Mesodermal cell (in vitro differentiated cells): ENCODE data around the gene MARK2.
A peak's percentile ranks its signal among the peaks of the same experiment; 100 is the strongest.

Experiments
- H3K27ac ChIP-seq: 2 replicates; pipeline ENCODE4 v1.7.0; 2013; ENCODE audit warnings: mild to moderate bottlenecking, low read depth, low read length, moderate library complexity; ENCODE audit not compliant: severe bottlenecking
- H3K36me3 ChIP-seq: 2 replicates; pipeline ENCODE4 v1.7.1; 2013; ENCODE audit warnings: mild to moderate bottlenecking, low read length, moderate library complexity; ENCODE audit not compliant: control insufficient read depth, insufficient read depth
- H3K4me1 ChIP-seq: one replicate; pipeline ENCODE4 v1.7.1; 2013; ENCODE audit warnings: mild to moderate bottlenecking, low read length; ENCODE audit not compliant: insufficient read depth, control insufficient read depth, poor library complexity, severe bottlenecking
- H3K4me3 ChIP-seq: 2 replicates; pipeline ENCODE4 v1.7.0; 2013; ENCODE audit warnings: low read length, control low read depth, mild to moderate bottlenecking; ENCODE audit not compliant: insufficient read depth, poor library complexity, severe bottlenecking; ENCODE audit errors: extremely low read depth
- H3K9me3 ChIP-seq: 2 replicates; pipeline ENCODE4 v1.7.1; 2013; ENCODE audit warnings: mild to moderate bottlenecking, low read length, moderate library complexity; ENCODE audit not compliant: control insufficient read depth
- WGBS, 2 experiments: methylation state at CpG; one replicate each; pipeline ENCODE4 v1.1.5; 2013; ENCODE audit warnings: missing lambda C conversion rate in 2 of 2; ENCODE audit not compliant: insufficient coverage in 2 of 2; 5-methylcytosine and 5-hydroxymethylcytosine counted together

The MARK2 gene

GRCh38 chr11:63831326-63831725, 7.6 kb upstream of the MARK2 start:
- Histone ChIP-seq H3K4me1 (no peaks in the 10 kb centered on the region), H3K36me3 (peaks cover 22% of the 10 kb centered on the region), H3K27ac (no peak overlapping the region), H3K9me3 (no peaks in the 10 kb centered on the region), H3K4me3 (no peak overlapping the region)
- 81 to 94% methylated on average over 4 of the region's 7 CpGs for WGBS, 2 experiments

GRCh38 chr11:63832336-63832735, 6.6 kb upstream of the MARK2 start:
- Histone ChIP-seq H3K27ac (no peak overlapping the region), H3K9me3 (no peaks in the 10 kb centered on the region), H3K4me3 (no peak overlapping the region), H3K36me3 (peaks cover 13% of the 10 kb centered on the region), H3K4me1 (no peaks in the 10 kb centered on the region)
- 86% methylated on average over 2 of the region's 2 CpGs; no CpG with 5 or more reads in 1 of the 2 experiments for WGBS, 2 experiments

- WGBS, 2 experiments = 93 to 100% methylated on average over 2 of the region's 2 CpGs
- Histone ChIP-seq H3K9me3 (no peaks in the 10 kb centered on the region), H3K4me1 (peaks cover under 1% of the 10 kb centered on the region)
These were observed 5.9 kb upstream of the MARK2 start for GRCh38 chr11:63833048-63833447.

GRCh38 chr11:63834535-63835157, 4.3 kb upstream of the MARK2 start:
- Histone ChIP-seq H3K9me3 (no peaks in the 10 kb centered on the region), H3K36me3 (no peaks in the 10 kb centered on the region), H3K4me3 (no peak overlapping the region), H3K4me1 (peaks cover 4% of the 10 kb centered on the region), H3K27ac (no peak overlapping the region)
- WGBS, 2 experiments = 91 to 95% methylated on average over 7 to 9 of the region's 12 CpGs

More at GRCh38 chr11:63833048-63833447, 5.9 kb upstream of the MARK2 start:
- H3K4me3 ChIP-seq = no peak overlapping the region
- H3K36me3 ChIP-seq = peaks cover 6% of the 10 kb centered on the region
- H3K27ac ChIP-seq = no peak overlapping the region

- no peaks in the 10 kb centered on the region for H3K9me3 ChIP-seq
- no peaks in the 10 kb centered on the region for H3K36me3 ChIP-seq
- no peak overlapping the region for H3K27ac ChIP-seq
- H3K4me3 ChIP-seq = no peak overlapping the region
- WGBS, 2 experiments = 90 to 94% methylated on average over 4 to 6 of the region's 6 CpGs
- H3K4me1 ChIP-seq = peaks cover 4% of the 10 kb centered on the region
These were observed 3.8 kb upstream of the MARK2 start for GRCh38 chr11:63835158-63835545.

- H3K4me3 ChIP-seq = no peak overlapping the region
- H3K36me3 ChIP-seq = peaks cover 4% of the 10 kb centered on the region
- no peak overlapping the region for H3K27ac ChIP-seq
- peaks cover 21% of the 10 kb centered on the region for H3K4me1 ChIP-seq
- H3K9me3 ChIP-seq = no peaks in the 10 kb centered on the region
- 100% methylated on average over 1 of the region's 5 CpGs for WGBS, 2 experiments
These were observed 1.8 kb upstream of the MARK2 start for GRCh38 chr11:63837027-63837688.

- Histone ChIP-seq H3K4me3 (no peak overlapping the region), H3K9me3 (no peaks in the 10 kb centered on the region), H3K27ac (no peak overlapping the region), H3K36me3 (peaks cover 9% of the 10 kb centered on the region), H3K4me1 (peaks cover 21% of the 10 kb centered on the region)
- WGBS, 2 experiments = 76 to 91% methylated on average over 2 to 4 of the region's 5 CpGs
These were observed 1.2 kb upstream of the MARK2 start for GRCh38 chr11:63837739-63838138.

- Histone ChIP-seq H3K4me3 (no peak overlapping the region), H3K9me3 (no peaks in the 10 kb centered on the region), H3K4me1 (peaks cover 21% of the 10 kb centered on the region), H3K27ac (peak overlapping the region; percentile 10), H3K36me3 (peaks cover 14% of the 10 kb centered on the region)
- 43 to 49% methylated on average over 18 of the region's 18 CpGs for WGBS, 2 experiments
These were observed 696 bp upstream of the MARK2 start for GRCh38 chr11:63838150-63838677.

- peaks cover 29% of the 10 kb centered on the region for H3K36me3 ChIP-seq
- H3K9me3 ChIP-seq = no peaks in the 10 kb centered on the region
- peaks cover 28% of the 10 kb centered on the region for H3K4me1 ChIP-seq
- 1% methylated on average over 38 to 40 of the region's 40 CpGs for WGBS, 2 experiments
- peak overlapping the region; percentile 96 for H3K4me3 ChIP-seq
- peak overlapping the region; percentile 36 for H3K27ac ChIP-seq
These were observed 822 bp downstream of the MARK2 start for GRCh38 chr11:63839508-63840355.

GRCh38 chr11:63840356-63841060, 1.6 kb downstream of the MARK2 start:
- no peak overlapping the region for H3K27ac ChIP-seq
- peaks cover 30% of the 10 kb centered on the region for H3K36me3 ChIP-seq
- 16 to 19% methylated on average over 12 of the region's 13 CpGs for WGBS, 2 experiments
- no peaks in the 10 kb centered on the region for H3K9me3 ChIP-seq
- H3K4me1 ChIP-seq = peaks cover 32% of the 10 kb centered on the region
- peak overlapping the region; percentile 96 for H3K4me3 ChIP-seq
